GM23338 (cell line): Measurements from ENCODE around the gene FBXO2. TPM values are rescaled to one million over a fixed set of nuclear protein-coding genes. Genes with fewer than 3 reads are reported as not detected.

ENCODE experiments used
- ATAC-seq: fragments of 200-7000 bp; cut with Tn5 transposase; 3 replicates; pipeline ENCODE4 v1.9.1; 2020
- DNase-seq: peaks from one replicate; pipeline ENCODE4 v3.0.0-alpha.2; 2015; ENCODE audit warnings: low spot score
- H2AFZ ChIP-seq: fragments of 200-600 bp; sonication (generic); 2 replicates; pipeline ENCODE4 v1.8.0; 2016; ENCODE audit warnings: antibody characterized with exemption, mild to moderate bottlenecking, moderate library complexity
- H3F3A ChIP-seq: fragments of 200-600 bp; sonication (generic); replicated peaks from 2 replicates; pipeline ENCODE4 v1.8.0; 2017; ENCODE audit warnings: antibody characterized with exemption, mixed run types, low read depth
- H3K27ac ChIP-seq: fragments of 200-600 bp; sonication (generic); 2 replicates; pipeline ENCODE4 v1.6.1; 2016; ENCODE audit warnings: low read depth
- H3K27me3 ChIP-seq: fragments of 200-600 bp; sonication (generic); 2 replicates; pipeline ENCODE4 v1.8.0; 2016; ENCODE audit warnings: mild to moderate bottlenecking, mixed run types, moderate library complexity; ENCODE audit not compliant: insufficient read depth
- H3K36me3 ChIP-seq: fragments of 200-600 bp; sonication (generic); 2 replicates; pipeline ENCODE4 v1.8.0; 2016; ENCODE audit warnings: mild to moderate bottlenecking; ENCODE audit not compliant: insufficient read depth
- H3K4me1 ChIP-seq: fragments of 200-600 bp; sonication (generic); 2 replicates; pipeline ENCODE4 v1.8.0; 2016; ENCODE audit warnings: mild to moderate bottlenecking, moderate library complexity; ENCODE audit not compliant: insufficient read depth
- H3K4me2 ChIP-seq: fragments of 200-600 bp; sonication (generic); 2 replicates; pipeline ENCODE4 v1.7.1; 2017; ENCODE audit warnings: mixed run types
- H3K4me3 ChIP-seq: fragments of 200-600 bp; sonication (generic); 2 replicates; pipeline ENCODE4 v1.6.1; 2016; ENCODE audit warnings: mixed run types
- H3K79me2 ChIP-seq: fragments of 200-600 bp; sonication (generic); replicated peaks from 2 replicates; pipeline ENCODE4 v1.8.0; 2017; ENCODE audit warnings: mild to moderate bottlenecking; ENCODE audit not compliant: insufficient read depth
- H3K9me2 ChIP-seq: fragments of 200-600 bp; sonication (generic); 2 replicates; pipeline ENCODE4 v1.8.0; 2017; ENCODE audit not compliant: insufficient read depth
- H4K20me1 ChIP-seq: fragments of 200-600 bp; sonication (generic); replicated peaks from 2 replicates; pipeline ENCODE4 v1.8.0; 2017; ENCODE audit warnings: mild to moderate bottlenecking; ENCODE audit not compliant: insufficient read depth
- H3K27ac Mint-ChIP-seq: 2 replicates; pipeline ENCODE4 v1.8.0; 2020; ENCODE audit warnings: inconsistent platforms, mild to moderate bottlenecking, moderate library complexity, mixed read lengths
- H3K27me3 Mint-ChIP-seq: 3 replicates; pipeline ENCODE4 v1.8.0; 2022; ENCODE audit warnings: low read depth, mild to moderate bottlenecking, moderate library complexity, mixed read lengths, inconsistent platforms; ENCODE audit not compliant: insufficient read depth, poor library complexity
- H3K36me3 Mint-ChIP-seq: 3 replicates; pipeline ENCODE4 v1.8.0; 2021; ENCODE audit warnings: low read depth, mild to moderate bottlenecking, inconsistent platforms, moderate library complexity, mixed read lengths
- H3K4me1 Mint-ChIP-seq: 3 replicates; pipeline ENCODE4 v1.8.0; 2020; ENCODE audit warnings: mild to moderate bottlenecking, inconsistent platforms, mixed read lengths
- H3K4me3 Mint-ChIP-seq: 3 replicates; pipeline ENCODE4 v1.8.0; 2021; ENCODE audit warnings: moderate library complexity, mild to moderate bottlenecking, inconsistent platforms, mixed read lengths
- H3K9me3 Mint-ChIP-seq: 3 replicates; pipeline ENCODE4 v1.8.0; 2020; ENCODE audit warnings: moderate library complexity, mild to moderate bottlenecking, inconsistent platforms, mixed read lengths
- CREB1 ChIP-seq: fragments of 250-450 bp; sonication (Bioruptor Pico); IDR thresholded peaks from 2 replicates; pipeline ENCODE4 v1.5.0; 2020; ENCODE audit warnings: low read depth, mild to moderate bottlenecking, moderate library complexity
- CTCF ChIP-seq, 2 experiments: fragments of 200-600 bp in 1 of 2; sonication (generic) in 1 of 2; conservative IDR thresholded peaks; 2 replicates each; pipeline versions ENCODE4 v1.5.1 to v1.6.1; 2016 to 2017; ENCODE audit warnings: antibody characterized with exemption in 2 of 2, low read depth in 2 of 2, mild to moderate bottlenecking in 2 of 2, moderate library complexity in 1 of 2
- EZH2phosphoT487 ChIP-seq: fragments of 200-600 bp; sonication (generic); IDR thresholded peaks from one replicate; pipeline ENCODE4 v1.8.1; 2018; ENCODE audit warnings: antibody characterized with exemption; ENCODE audit not compliant: unreplicated experiment
- JUNB ChIP-seq: IDR thresholded peaks from one replicate; pipeline ENCODE4 v1.6.1; 2016; ENCODE audit warnings: antibody characterized with exemption; ENCODE audit not compliant: unreplicated experiment
- POLR2AphosphoS5 ChIP-seq: IDR thresholded peaks from 2 replicates; pipeline ENCODE4 v1.6.1; 2016; ENCODE audit warnings: antibody characterized with exemption, low read depth
- REST ChIP-seq: IDR thresholded peaks from one replicate; pipeline ENCODE4 v1.6.1; 2018; ENCODE audit warnings: antibody characterized with exemption; ENCODE audit not compliant: unreplicated experiment
- STAT1 ChIP-seq: IDR thresholded peaks from one replicate; pipeline ENCODE4 v1.6.1; 2016; ENCODE audit warnings: antibody characterized with exemption; ENCODE audit not compliant: unreplicated experiment
- ZNF114 ChIP-seq: fragments of 250-450 bp; sonication (Bioruptor Pico); IDR thresholded peaks from 2 replicates; pipeline ENCODE4 v1.5.0; 2020; ENCODE audit warnings: mild to moderate bottlenecking, moderate library complexity
- ZNF462 ChIP-seq: fragments of 250-450 bp; sonication (Bioruptor Pico); IDR thresholded peaks from 2 replicates; pipeline ENCODE4 v1.5.0; 2020; ENCODE audit warnings: mild to moderate bottlenecking, moderate library complexity
- polyA plus RNA-seq: library from polyadenylated mRNA; unstranded; fragments of >200 nt; fragmentation: Nextera tagmentation; extraction: Ambion mirVana; gene quantifications from 2 replicates; pipeline ENCODE4 v1.2.1, GENCODE V29; 2016
- total RNA-seq: library from RNA; depleted of rRNA; stranded (reverse); fragments of >200 nt; shearing (Covaris generic); gene quantifications from 2 replicates; pipeline ENCODE4 v1.2.3, GENCODE V29; 2014

Gene FBXO2
- total and polyA plus RNA-seq, 2 experiments from 2014 or later, result 44.4 to 84.6 TPM

DNA sequence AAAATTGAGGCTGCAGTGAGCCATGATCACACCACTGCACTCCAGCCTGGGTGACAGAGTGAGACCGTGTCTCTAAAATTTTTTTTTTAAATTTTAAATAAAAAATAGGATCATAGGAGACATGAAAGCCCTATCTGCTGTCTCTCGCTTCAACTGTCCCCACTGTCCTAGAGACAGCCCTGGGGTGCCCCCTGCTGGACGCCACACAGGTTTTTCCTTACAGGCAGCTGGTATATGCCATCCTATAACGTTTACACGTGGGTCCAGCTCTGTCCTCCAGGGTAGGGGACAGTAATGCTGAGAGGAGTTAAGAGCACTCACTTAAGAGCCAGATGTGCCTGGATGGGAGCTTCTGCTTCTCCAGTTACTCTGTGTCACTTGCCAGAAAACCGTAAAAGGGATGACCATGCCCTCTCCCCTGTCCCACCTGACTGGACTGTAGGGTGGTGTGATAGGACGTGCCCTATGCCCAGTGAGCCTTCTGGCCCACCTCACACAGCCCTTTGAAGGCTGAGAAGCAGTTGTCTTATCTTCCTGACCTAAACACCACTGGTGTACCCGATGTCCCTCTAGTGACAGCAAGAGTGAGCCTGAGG lies 8.5 kb downstream of the FBXO2 start:
- Histone ChIP-seq H3K4me3 (no peak overlapping the region), H3K79me2 (no peaks in the 10 kb centered on the region), H3K27me3 (no peaks in the 10 kb centered on the region), H3K4me1 (peaks cover 6% of the 10 kb centered on the region), H3K36me3 (no peaks in the 10 kb centered on the region), H4K20me1 (peaks cover 4% of the 10 kb centered on the region; the same call in 1 of the 2 replicates), H3F3A (0 out of 2 replicates have a peak, but pooled peaks cover 5% of the 10 kb centered on the region), H3K27ac (no peak overlapping the region), H3K4me2 (no peak overlapping the region), H3K9me2 (no peaks in the 10 kb centered on the region), H2AFZ (no peak overlapping the region)
- TF ChIP-seq REST (no peak), CTCF (conservative IDR thresholded peaks at IDR 0.05; ENCODE audit: low read depth in 2 of 2) (peak; percentile 78 to 88)
- ATAC-seq (peak; percentile 35), DNase-seq (peak; percentile 92)
- Mint-ChIP-seq H3K4me1 (peaks cover 15% of the 10 kb centered on the region), H3K27ac (no peak overlapping the region), H3K4me3 (no peak overlapping the region), H3K9me3 (no peaks in the 10 kb centered on the region), H3K36me3 (peaks cover 2% of the 10 kb centered on the region; the same call in 1 of the 3 replicates), H3K27me3 (peaks cover 7% of the 10 kb centered on the region)

DNA sequence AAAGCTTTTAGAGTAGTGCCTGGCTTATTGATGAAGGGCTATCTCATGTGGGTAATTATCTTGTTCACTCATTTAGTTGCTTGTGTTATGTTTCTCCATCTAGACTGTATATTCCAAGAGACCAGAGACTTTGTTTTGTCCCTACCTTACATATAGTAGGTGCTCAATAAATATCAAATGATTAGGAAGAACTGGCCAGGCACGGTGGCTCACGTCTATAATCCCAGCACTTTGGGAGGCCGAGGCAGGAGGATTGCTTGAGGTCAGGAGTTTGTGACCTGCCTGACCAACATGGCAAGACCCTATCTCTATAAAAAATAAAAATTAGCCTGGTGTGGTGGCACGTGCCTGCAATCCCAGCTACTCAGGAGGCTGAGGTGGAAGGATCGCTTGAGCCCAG lies 9.0 kb downstream of the FBXO2 start:
- no peaks in the 10 kb centered on the region for H3K27me3 ChIP-seq
- Mint-ChIP-seq H3K27ac (no peak overlapping the region), H3K4me3 (no peak overlapping the region), H3K36me3 (peaks cover 2% of the 10 kb centered on the region; the same call in 1 of the 3 replicates), H3K4me1 (peaks cover 14% of the 10 kb centered on the region), H3K9me3 (no peaks in the 10 kb centered on the region), H3K27me3 (peaks cover 4% of the 10 kb centered on the region)
- H3K27ac ChIP-seq, result no peak overlapping the region
- no peaks in the 10 kb centered on the region for H3K79me2 ChIP-seq
- DNase-seq, result no peak
- H3K36me3 ChIP-seq, result no peaks in the 10 kb centered on the region
- no peak overlapping the region for H3K4me2 ChIP-seq
- H3F3A ChIP-seq, result 0 out of 2 replicates have a peak, but pooled peaks cover 4% of the 10 kb centered on the region
- H3K4me3 ChIP-seq, result no peak overlapping the region
- H3K4me1 ChIP-seq, result 0 out of 2 replicates have a peak, but pooled peaks cover 5% of the 10 kb centered on the region
- no peak overlapping the region for H2AFZ ChIP-seq
- no peaks in the 10 kb centered on the region for H3K9me2 ChIP-seq
- peaks cover 4% of the 10 kb centered on the region; the same call in 1 of the 2 replicates for H4K20me1 ChIP-seq
- no peak for ATAC-seq
- TF ChIP-seq EZH2phosphoT487 (no peak), JUNB (no peak), CREB1 (no peak), STAT1 (no peak), POLR2AphosphoS5 (no peak), ZNF462 (CRISPR knock-in tag) (no peak), ZNF114 (CRISPR knock-in tag) (no peak)
